HCT116 (cell line): Measurements from ENCODE around the gene GALNT5. TPM values are rescaled to one million over a fixed set of nuclear protein-coding genes. Genes with fewer than 3 reads are reported as not detected.

Experiments
- ATAC-seq: fragments of 200-7000 bp; cut with Tn5 transposase; 2 replicates; pipeline ENCODE4 v1.9.1; 2020; ENCODE audit warnings: mild to moderate bottlenecking, moderate library complexity
- BruUV-seq: library from RNA; stranded (reverse); fragments of 400-500 nt; replicated peaks from 2 replicates; lab custom pipeline; 2021; lab: Mats Ljungman, UMichigan
- CTCF ChIA-PET: fragments of 300-600 bp; sonication (Branson Sonifier 250); formaldehyde crosslinking; loops from one replicate; lab custom pipeline; 2021; ENCODE audit warnings: antibody characterized with exemption; lab: Charles Lee
- POLR2A ChIA-PET: fragments of 300-600, 350-600 bp; sonication (Branson Sonifier 250); formaldehyde crosslinking; loops from one replicate; lab custom pipeline; 2021; ENCODE audit warnings: antibody characterized with exemption; lab: Charles Lee
- RAD21 ChIA-PET, 2 experiments: fragments of 300-600 bp; sonication (Branson Sonifier 250); formaldehyde crosslinking; loops; one replicate each; lab custom pipeline; 2023; ENCODE audit warnings: low total read pairs in 2 of 2; ENCODE audit not compliant: uncharacterized antibody in 2 of 2, unreplicated experiment in 2 of 2, low non-redundant PET in 1 of 2; lab: Charles Lee
- DNase-seq: peaks from one replicate; pipeline ENCODE4 v3.0.0-alpha.2; 2010; ENCODE audit warnings: low read depth, low spot score
- H2AFZ ChIP-seq: fragments of 200-600 bp; shearing (Covaris generic), sonication (generic); 2 replicates; pipeline ENCODE4 v1.6.1; 2017; ENCODE audit warnings: low read depth, mixed run types, mixed read lengths, antibody characterized with exemption, low read length; ENCODE audit not compliant: poor library complexity, severe bottlenecking
- H3K27ac ChIP-seq: 2 replicates; pipeline ENCODE4 v1.5.1; 2012; ENCODE audit warnings: low read depth, low read length
- H3K27me3 ChIP-seq: fragments of 200-600 bp; sonication (generic); 2 replicates; pipeline ENCODE4 v1.6.1; 2016; ENCODE audit warnings: mixed run types, low read length, mixed read lengths; ENCODE audit not compliant: insufficient read depth
- H3K36me3 ChIP-seq, 2 experiments: fragments of 200-500 bp in 1 of 2; fragments of 200-600 bp in 1 of 2; sonication (Bioruptor generic) in 1 of 2; sonication (generic) in 1 of 2; 2 replicates each; pipeline versions ENCODE4 v1.5.1 to v1.6.1; 2014 to 2016; ENCODE audit warnings: low read length in 2 of 2, inconsistent platforms in 1 of 2, mixed read lengths in 1 of 2, mixed run types in 1 of 2; ENCODE audit not compliant: insufficient read depth in 2 of 2, control insufficient read depth in 1 of 2
- H3K4me1 ChIP-seq, 2 experiments: fragments of 200-600 bp in 1 of 2; sonication (generic) in 1 of 2; 2 replicates each; pipeline versions ENCODE4 v1.5.1 to v1.6.1; 2012 to 2017; ENCODE audit warnings: low read length in 2 of 2, inconsistent platforms in 1 of 2, mild to moderate bottlenecking in 1 of 2, mixed read lengths in 1 of 2, mixed run types in 1 of 2, moderate library complexity in 1 of 2; ENCODE audit not compliant: insufficient read depth in 2 of 2, control insufficient read depth in 1 of 2
- H3K4me2 ChIP-seq: fragments of 200-600 bp; sonication (generic); 2 replicates; pipeline ENCODE4 v1.6.1; 2017; ENCODE audit warnings: mixed run types, low read length, mixed read lengths
- H3K4me3 ChIP-seq, 2 experiments: fragments of 200-600 bp in 1 of 2; sonication (generic) in 1 of 2; replicated peaks in 1 of 2; 2 replicates each; pipeline ENCODE4 v1.5.1; 2011 to 2016; ENCODE audit warnings: low read length in 2 of 2, control low read depth in 1 of 2, low read depth in 1 of 2, mild to moderate bottlenecking in 1 of 2, mixed read lengths in 1 of 2, mixed run types in 1 of 2
- H3K79me2 ChIP-seq: fragments of 200-600 bp; sonication (generic); 2 replicates; pipeline ENCODE4 v1.6.1; 2017; ENCODE audit warnings: mild to moderate bottlenecking, mixed run types, low read length, moderate library complexity, mixed read lengths; ENCODE audit not compliant: insufficient read depth
- H3K9ac ChIP-seq: fragments of 200-600 bp; sonication (generic); 2 replicates; pipeline ENCODE4 v1.6.1; 2016; ENCODE audit warnings: low read length, mixed read lengths
- H3K9me2 ChIP-seq: fragments of 200-600 bp; sonication (generic), shearing (Covaris generic); 2 replicates; pipeline ENCODE4 v1.6.1; 2017; ENCODE audit warnings: mixed run types, mild to moderate bottlenecking, moderate library complexity; ENCODE audit not compliant: insufficient read depth
- H3K9me3 ChIP-seq, 2 experiments: fragments of 200-500 bp in 1 of 2; fragments of 200-600 bp in 1 of 2; sonication (Bioruptor generic) in 1 of 2; sonication (generic) in 1 of 2; 2 replicates each; pipeline ENCODE4 v1.6.1; 2014 to 2017; ENCODE audit warnings: low read length in 2 of 2, mixed read lengths in 2 of 2, inconsistent platforms in 1 of 2, low read depth in 1 of 2, mild to moderate bottlenecking in 1 of 2, mixed run types in 1 of 2, moderate library complexity in 1 of 2; ENCODE audit not compliant: control insufficient read depth in 1 of 2, insufficient read depth in 1 of 2
- H4K20me1 ChIP-seq: fragments of 200-600 bp; sonication (generic), shearing (Covaris generic); 2 replicates; pipeline ENCODE4 v1.6.1; 2017; ENCODE audit warnings: mixed run types, mild to moderate bottlenecking, moderate library complexity; ENCODE audit not compliant: insufficient read depth
- CBX3 ChIP-seq: IDR thresholded peaks from 2 replicates; pipeline ENCODE4 v1.6.1; 2012; ENCODE audit warnings: low read depth
- CEBPB ChIP-seq: IDR thresholded peaks from 2 replicates; pipeline ENCODE4 v1.6.1; 2012; ENCODE audit warnings: low read depth
- EGR1 ChIP-seq: IDR thresholded peaks from 2 replicates; pipeline ENCODE4 v1.6.1; 2012; ENCODE audit warnings: low read depth
- JUND ChIP-seq: IDR thresholded peaks from 2 replicates; pipeline ENCODE4 v1.6.1; 2012
- POLR2A ChIP-seq: IDR thresholded peaks from 2 replicates; pipeline ENCODE4 v1.7.0; 2011; ENCODE audit warnings: borderline replicate concordance; ENCODE audit not compliant: insufficient read depth, insufficient read length; ENCODE audit errors: extremely low read depth
- POLR2AphosphoS5 ChIP-seq: IDR thresholded peaks from 2 replicates; pipeline ENCODE4 v1.6.1; 2011; ENCODE audit warnings: mild to moderate bottlenecking, low read depth, low read length, moderate library complexity
- RAD21 ChIP-seq: IDR thresholded peaks from 2 replicates; pipeline ENCODE4 v1.6.1; 2012; ENCODE audit warnings: low read depth, mild to moderate bottlenecking
- SP1 ChIP-seq: IDR thresholded peaks from 2 replicates; pipeline ENCODE4 v1.6.1; 2012; ENCODE audit warnings: low read depth
- ZNF274 ChIP-seq: fragments of 200-500 bp; sonication (Bioruptor generic); IDR thresholded peaks from 2 replicates; pipeline ENCODE4 v1.6.1; 2014; ENCODE audit warnings: mild to moderate bottlenecking, low read depth, low read length, inconsistent platforms
- intact Hi-C: fragments of 100-400 bp; cut with micrococcal nuclease; formaldehyde crosslinking; loops from 2 replicates; pipeline ENCODE4 v1.10.0; 2022
- total RNA-seq: library from RNA; stranded (reverse); gene quantifications from one replicate; pipeline ENCODE4 v1.2.1, GENCODE V29; 2021; ENCODE audit not compliant: unreplicated experiment
- TF ChIP-seq, protein P1 (sequence below), 3 experiments: fragments of 200-600 bp in 1 of 3; sonication (generic) in 1 of 3; IDR thresholded peaks in 2 of 3; conservative IDR thresholded peaks in 1 of 3; 2 replicates each; pipeline ENCODE4 v1.5.1; 2012 to 2017; ENCODE audit warnings: low read depth in 2 of 3, low read length in 2 of 3, antibody characterized with exemption in 1 of 3, borderline replicate concordance in 1 of 3, control low read depth in 1 of 3, mild to moderate bottlenecking in 1 of 3, mixed read lengths in 1 of 3, mixed run types in 1 of 3, moderate library complexity in 1 of 3; ENCODE audit not compliant: insufficient read depth in 1 of 3
- TF ChIP-seq, protein P2 (sequence below): IDR thresholded peaks from 2 replicates; pipeline ENCODE4 v1.6.1; 2012

Gene GALNT5
- total RNA-seq, 1 experiment from 2014 or later, result 3.9 TPM

DNA sequence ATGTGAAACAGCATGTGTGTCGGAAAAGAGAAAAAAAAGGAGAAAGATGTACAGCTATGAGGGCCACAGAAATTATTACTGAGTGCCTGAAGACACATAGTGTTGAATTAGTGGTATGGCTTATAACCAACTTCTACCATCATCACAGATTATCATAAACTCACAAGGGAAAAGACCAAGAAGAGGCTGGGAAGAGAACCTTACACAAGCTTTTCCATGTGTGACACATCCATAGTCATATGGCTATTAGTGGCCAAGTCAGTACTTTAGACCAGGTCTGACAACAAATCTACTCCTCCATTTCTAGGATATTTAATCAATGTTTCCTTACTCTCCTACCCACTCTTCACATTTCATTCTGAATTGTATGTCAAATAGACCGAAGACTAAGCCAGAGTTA lies 3.5 kb upstream of the GALNT5 start:
- TF ChIP-seq EGR1 (no peak), POLR2A (no peak), ZNF274 (no peak), CBX3 (no peak), RAD21 (no peak), SP1 (no peak), JUND (no peak), POLR2AphosphoS5 (no peak), CEBPB (no peak)
- TF ChIP-seq, protein P1, sequence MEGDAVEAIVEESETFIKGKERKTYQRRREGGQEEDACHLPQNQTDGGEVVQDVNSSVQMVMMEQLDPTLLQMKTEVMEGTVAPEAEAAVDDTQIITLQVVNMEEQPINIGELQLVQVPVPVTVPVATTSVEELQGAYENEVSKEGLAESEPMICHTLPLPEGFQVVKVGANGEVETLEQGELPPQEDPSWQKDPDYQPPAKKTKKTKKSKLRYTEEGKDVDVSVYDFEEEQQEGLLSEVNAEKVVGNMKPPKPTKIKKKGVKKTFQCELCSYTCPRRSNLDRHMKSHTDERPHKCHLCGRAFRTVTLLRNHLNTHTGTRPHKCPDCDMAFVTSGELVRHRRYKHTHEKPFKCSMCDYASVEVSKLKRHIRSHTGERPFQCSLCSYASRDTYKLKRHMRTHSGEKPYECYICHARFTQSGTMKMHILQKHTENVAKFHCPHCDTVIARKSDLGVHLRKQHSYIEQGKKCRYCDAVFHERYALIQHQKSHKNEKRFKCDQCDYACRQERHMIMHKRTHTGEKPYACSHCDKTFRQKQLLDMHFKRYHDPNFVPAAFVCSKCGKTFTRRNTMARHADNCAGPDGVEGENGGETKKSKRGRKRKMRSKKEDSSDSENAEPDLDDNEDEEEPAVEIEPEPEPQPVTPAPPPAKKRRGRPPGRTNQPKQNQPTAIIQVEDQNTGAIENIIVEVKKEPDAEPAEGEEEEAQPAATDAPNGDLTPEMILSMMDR (IDR thresholded peaks at IDR 0.05 in 2 of 3, conservative IDR thresholded peaks at IDR 0.05 in 1 of 3; ENCODE audit: borderline replicate concordance in 1 of 3, insufficient read depth in 1 of 3, low read depth in 2 of 3, low read length in 2 of 3), result no peak
- TF ChIP-seq, protein P2, sequence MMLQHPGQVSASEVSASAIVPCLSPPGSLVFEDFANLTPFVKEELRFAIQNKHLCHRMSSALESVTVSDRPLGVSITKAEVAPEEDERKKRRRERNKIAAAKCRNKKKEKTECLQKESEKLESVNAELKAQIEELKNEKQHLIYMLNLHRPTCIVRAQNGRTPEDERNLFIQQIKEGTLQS, result no peak

More for the DNA sequence above, 3.5 kb upstream of the GALNT5 start:
- Histone ChIP-seq H2AFZ (peak overlapping the region; percentile 48), H3K4me2 (no peak overlapping the region), H4K20me1 (no peaks in the 10 kb centered on the region), H3K27ac (no peak overlapping the region), H3K9me2 (no peaks in the 10 kb centered on the region), H3K9me3 (no peaks in the 10 kb centered on the region), H3K9ac (no peak overlapping the region), H3K4me1 (peaks cover 11 to 34% of the 10 kb centered on the region in 2 experiments; a peak in 3 of 4 replicates), H3K4me3 (no peak overlapping the region), H3K27me3 (no peaks in the 10 kb centered on the region), H3K36me3 (no peaks in the 10 kb centered on the region), H3K79me2 (peaks cover 8% of the 10 kb centered on the region)
- CTCF ChIA-PET, result no interaction called here
- DNase-seq, result no peak
- RAD21 ChIA-PET, result no interaction called here
- POLR2A ChIA-PET, result no interaction called here
- no TSS peak for BruUV-seq
- ATAC-seq, result no peak
- intact Hi-C loops, result no loop called here
